MM.1S (cell line): ENCODE data around the gene MGAT5.

Experiments
- DNase-seq: peaks from one replicate; pipeline ENCODE4 v3.0.0-alpha.2; 2015
- H2AFZ ChIP-seq: fragments of 300-600 bp; sonication (generic); 2 replicates; pipeline ENCODE4 v1.6.0; 2016; ENCODE audit warnings: antibody characterized with exemption, low read length
- H3F3A ChIP-seq: fragments of 300-600 bp; sonication (generic); 2 replicates; pipeline ENCODE4 v1.6.1; 2016; ENCODE audit warnings: mild to moderate bottlenecking, antibody characterized with exemption, low read length, moderate library complexity, mixed read lengths; ENCODE audit not compliant: insufficient read depth
- H3K27ac ChIP-seq: fragments of 300-600 bp; sonication (generic); 2 replicates; pipeline ENCODE4 v1.5.1; 2016; ENCODE audit warnings: mild to moderate bottlenecking, low read length
- H3K27me3 ChIP-seq: fragments of 300-600 bp; sonication (generic); replicated peaks from 2 replicates; pipeline ENCODE4 v1.6.0; 2016; ENCODE audit warnings: low read length; ENCODE audit not compliant: insufficient read depth
- H3K36me3 ChIP-seq: fragments of 300-600 bp; sonication (generic); replicated peaks from 2 replicates; pipeline ENCODE4 v1.6.1; 2016; ENCODE audit warnings: mild to moderate bottlenecking, low read length, mixed read lengths; ENCODE audit not compliant: insufficient read depth
- H3K4me1 ChIP-seq: fragments of 300-600 bp; sonication (generic); 2 replicates; pipeline ENCODE4 v1.6.1; 2016; ENCODE audit warnings: low read length, mixed read lengths
- H3K4me2 ChIP-seq: fragments of 300-600 bp; sonication (generic); 2 replicates; pipeline ENCODE4 v1.6.0; 2016; ENCODE audit warnings: low read depth, low read length
- H3K4me3 ChIP-seq: fragments of 300-600 bp; sonication (generic); 2 replicates; pipeline ENCODE4 v1.5.1; 2016; ENCODE audit warnings: low read length, mixed read lengths
- H3K79me2 ChIP-seq: fragments of 300-600 bp; sonication (generic); 2 replicates; pipeline ENCODE4 v1.6.1; 2016; ENCODE audit warnings: mixed run types, low read length, mixed read lengths
- H3K9ac ChIP-seq: fragments of 300-600 bp; sonication (generic); 2 replicates; pipeline ENCODE4 v1.6.1; 2016; ENCODE audit warnings: low read length, mixed read lengths
- H3K9me2 ChIP-seq: fragments of 300-600 bp; sonication (generic); replicated peaks from 2 replicates; pipeline ENCODE4 v1.6.1; 2016; ENCODE audit warnings: mild to moderate bottlenecking, low read length, mixed read lengths; ENCODE audit not compliant: insufficient read depth
- H3K9me3 ChIP-seq: fragments of 300-600 bp; sonication (generic); replicated peaks from 2 replicates; pipeline ENCODE4 v1.6.1; 2016; ENCODE audit warnings: mild to moderate bottlenecking, low read length, mixed read lengths; ENCODE audit not compliant: insufficient read depth
- H4K20me1 ChIP-seq: fragments of 300-600 bp; sonication (generic); 2 replicates; pipeline ENCODE4 v1.6.1; 2016; ENCODE audit warnings: mild to moderate bottlenecking, low read length, moderate library complexity, mixed read lengths; ENCODE audit not compliant: insufficient read depth
- CTCF ChIP-seq: fragments of 300-600 bp; sonication (generic); IDR thresholded peaks from 2 replicates; pipeline ENCODE4 v1.5.1; 2016; ENCODE audit warnings: antibody characterized with exemption, low read length, mixed read lengths
- EZH2 ChIP-seq: fragments of 300-600 bp; sonication (generic); optimal IDR thresholded peaks from 2 replicates; pipeline ENCODE3; 2017; ENCODE audit warnings: low read depth, mild to moderate bottlenecking, antibody characterized with exemption, low read length, mixed read lengths
- EZH2phosphoT487 ChIP-seq: fragments of 300-600 bp; sonication (generic); IDR thresholded peaks from 2 replicates; pipeline ENCODE4 v1.6.1; 2018; ENCODE audit warnings: antibody characterized with exemption, low read length

MGAT5 gene

DNA sequence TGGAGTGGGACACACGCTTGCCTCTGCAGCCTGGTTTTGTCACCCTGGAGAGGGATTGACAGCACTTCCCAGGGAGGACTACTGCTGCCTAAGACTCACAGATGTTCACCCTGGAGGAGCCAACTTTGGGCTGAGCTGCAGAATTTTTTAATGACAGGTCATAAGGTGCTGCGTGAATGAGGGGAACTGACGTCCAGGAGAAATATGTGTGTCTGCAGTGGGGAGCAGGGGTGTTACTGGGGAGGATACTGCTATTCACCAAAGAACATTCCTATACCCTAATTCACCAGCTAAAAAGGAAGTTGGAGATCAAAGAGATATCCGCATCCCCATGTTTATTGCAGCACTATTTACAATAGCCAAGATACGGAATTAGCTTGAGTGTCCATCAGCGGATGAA, 144.4 kb downstream of the MGAT5 start:
- Histone ChIP-seq H3K79me2 (peaks cover 21% of the 10 kb centered on the region), H3K4me1 (peaks cover 5% of the 10 kb centered on the region), H3K9me3 (no peaks in the 10 kb centered on the region), H3K27me3 (no peaks in the 10 kb centered on the region), H3K4me3 (no peak overlapping the region), H4K20me1 (no peaks in the 10 kb centered on the region), H3K4me2 (no peak overlapping the region), H3F3A (no peaks in the 10 kb centered on the region), H3K27ac (no peak overlapping the region), H3K9ac (no peak overlapping the region), H2AFZ (no peak overlapping the region), H3K36me3 (0 out of 2 replicates have a peak, but pooled peaks cover 4% of the 10 kb centered on the region), H3K9me2 (no peaks in the 10 kb centered on the region)
- DNase-seq, result no peak
- TF ChIP-seq EZH2, result no peak
- no peak for TF ChIP-seq EZH2phosphoT487
- TF ChIP-seq CTCF, result no peak

DNA sequence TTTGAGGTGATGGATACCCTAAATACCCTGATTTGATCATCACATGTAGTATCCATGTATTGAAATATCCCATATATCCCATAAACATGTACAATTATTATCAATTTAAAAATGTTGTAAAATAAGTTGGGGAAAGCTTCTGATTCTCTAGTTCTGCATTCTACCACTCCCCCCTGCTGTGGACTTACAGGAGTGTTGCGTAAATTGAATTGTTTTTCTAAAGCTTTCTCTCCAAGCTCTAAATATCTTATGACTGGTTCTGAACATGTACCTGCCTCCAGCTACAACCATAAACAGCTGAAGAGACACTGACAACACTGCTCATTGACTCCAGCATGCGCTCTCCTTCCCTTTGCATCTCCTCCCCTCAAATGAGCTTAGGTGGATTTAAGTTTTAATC, 145.2 kb downstream of the MGAT5 start:
- no peak overlapping the region for H3K4me3 ChIP-seq
- H3K9me2 ChIP-seq, result no peaks in the 10 kb centered on the region
- H3K9me3 ChIP-seq, result no peaks in the 10 kb centered on the region
- DNase-seq, result no peak
- H3K27me3 ChIP-seq, result no peaks in the 10 kb centered on the region
- H3F3A ChIP-seq, result no peaks in the 10 kb centered on the region
- H3K79me2 ChIP-seq, result peaks cover 17% of the 10 kb centered on the region; the same call in 1 of the 2 replicates
- H4K20me1 ChIP-seq, result no peaks in the 10 kb centered on the region
- no peak overlapping the region for H3K27ac ChIP-seq
- H2AFZ ChIP-seq, result no peak overlapping the region
- TF ChIP-seq EZH2phosphoT487 (no peak), EZH2 (no peak)
- peaks cover 4% of the 10 kb centered on the region; the same call in 1 of the 2 replicates for H3K4me1 ChIP-seq
- H3K9ac ChIP-seq, result no peak overlapping the region
- no peak overlapping the region for H3K4me2 ChIP-seq
- 0 out of 2 replicates have a peak, but pooled peaks cover 4% of the 10 kb centered on the region for H3K36me3 ChIP-seq

DNA sequence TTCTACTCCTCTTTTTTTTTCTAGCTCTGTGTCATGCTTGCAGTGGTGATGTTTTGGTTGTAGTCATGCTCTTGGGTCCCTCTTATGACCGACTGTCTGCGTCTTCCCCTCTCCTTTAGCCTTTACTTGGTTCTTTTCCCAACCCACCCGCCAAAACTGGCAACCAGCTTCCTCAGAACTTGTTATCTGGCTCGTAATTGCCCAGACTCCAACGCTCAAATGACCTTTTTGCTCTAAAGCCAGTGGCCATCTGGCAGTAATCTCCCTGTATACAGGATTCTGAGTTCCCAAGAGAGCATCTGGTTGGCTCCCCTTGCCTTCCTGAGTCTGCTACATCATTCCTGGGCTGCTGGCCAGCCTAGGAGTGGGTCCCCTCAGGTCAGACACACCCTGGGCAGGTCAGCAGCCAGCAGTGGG, 147.2 kb downstream of the MGAT5 start:
- no peaks in the 10 kb centered on the region for H3K9me3 ChIP-seq
- H3K27me3 ChIP-seq, result no peaks in the 10 kb centered on the region
- no peak overlapping the region for H2AFZ ChIP-seq
- H3K4me2 ChIP-seq, result no peak overlapping the region
- no peak overlapping the region for H3K27ac ChIP-seq
- H4K20me1 ChIP-seq, result no peaks in the 10 kb centered on the region
- no peaks in the 10 kb centered on the region for H3K9me2 ChIP-seq
- DNase-seq, result no peak
- H3K9ac ChIP-seq, result no peak overlapping the region
- H3K79me2 ChIP-seq, result 0 out of 2 replicates have a peak, but pooled peaks cover 9% of the 10 kb centered on the region
- 0 out of 2 replicates have a peak, but pooled peaks cover 4% of the 10 kb centered on the region for H3K36me3 ChIP-seq
- TF ChIP-seq EZH2 (no peak), CTCF (no peak), EZH2phosphoT487 (no peak)
- H3F3A ChIP-seq, result peaks cover 10% of the 10 kb centered on the region
- no peak overlapping the region for H3K4me3 ChIP-seq
- peaks cover 13% of the 10 kb centered on the region for H3K4me1 ChIP-seq

DNA sequence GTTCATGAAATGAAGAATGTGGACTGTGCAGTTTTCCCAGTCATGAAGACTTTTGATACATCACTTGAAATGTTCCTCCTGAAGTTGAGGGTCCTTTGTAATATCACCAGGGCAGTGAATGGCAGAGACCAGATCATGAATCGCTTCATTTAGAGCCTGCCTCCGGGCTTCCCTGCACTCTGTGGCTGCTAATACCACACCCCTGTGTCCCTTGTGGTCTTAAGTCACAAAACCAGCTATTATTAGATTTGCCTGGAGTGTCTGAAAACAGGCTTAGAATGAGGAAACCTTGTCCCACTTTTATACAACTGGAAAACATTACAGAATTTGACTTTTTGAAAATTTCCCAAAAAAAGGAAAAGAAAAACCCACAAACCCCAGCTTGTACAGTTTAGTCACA, 147.9 kb downstream of the MGAT5 start:
- Histone ChIP-seq H3K4me3 (no peak overlapping the region), H3K4me1 (peaks cover 20% of the 10 kb centered on the region), H3K36me3 (0 out of 2 replicates have a peak, but pooled peaks cover 4% of the 10 kb centered on the region), H4K20me1 (no peaks in the 10 kb centered on the region), H3F3A (peaks cover 17% of the 10 kb centered on the region), H3K9ac (no peak overlapping the region), H3K9me2 (no peaks in the 10 kb centered on the region), H3K27me3 (no peaks in the 10 kb centered on the region), H3K79me2 (0 out of 2 replicates have a peak, but pooled peaks cover 9% of the 10 kb centered on the region), H3K4me2 (no peak overlapping the region), H2AFZ (no peak overlapping the region), H3K9me3 (no peaks in the 10 kb centered on the region), H3K27ac (no peak overlapping the region)
- no peak for TF ChIP-seq EZH2phosphoT487
- TF ChIP-seq EZH2, result no peak
- TF ChIP-seq CTCF, result no peak
- no peak for DNase-seq
